ENCODE results near the gene ACTRT2.

ACTRT2 gene

GRCh38 chr1:2980849-2981248 is 40.4 kb upstream of the ACTRT2 start:
- H3K4me3 ChIP-seq (ENCODE audit: low read length): no peak overlapping the region
- no peak for DNase-seq (ENCODE audit: low read depth)
- TF ChIP-seq CTCF (conservative IDR thresholded peaks at IDR 0.05; ENCODE audit: low read depth, low read length): no peak

GRCh38 chr1:2981388-2981787 is 39.9 kb upstream of the ACTRT2 start:
- TF ChIP-seq CTCF (conservative IDR thresholded peaks at IDR 0.05; ENCODE audit: low read depth, low read length): no peak
- no peak for DNase-seq (ENCODE audit: low read depth)
- H3K4me3 ChIP-seq (ENCODE audit: low read length): no peak overlapping the region

DNA sequence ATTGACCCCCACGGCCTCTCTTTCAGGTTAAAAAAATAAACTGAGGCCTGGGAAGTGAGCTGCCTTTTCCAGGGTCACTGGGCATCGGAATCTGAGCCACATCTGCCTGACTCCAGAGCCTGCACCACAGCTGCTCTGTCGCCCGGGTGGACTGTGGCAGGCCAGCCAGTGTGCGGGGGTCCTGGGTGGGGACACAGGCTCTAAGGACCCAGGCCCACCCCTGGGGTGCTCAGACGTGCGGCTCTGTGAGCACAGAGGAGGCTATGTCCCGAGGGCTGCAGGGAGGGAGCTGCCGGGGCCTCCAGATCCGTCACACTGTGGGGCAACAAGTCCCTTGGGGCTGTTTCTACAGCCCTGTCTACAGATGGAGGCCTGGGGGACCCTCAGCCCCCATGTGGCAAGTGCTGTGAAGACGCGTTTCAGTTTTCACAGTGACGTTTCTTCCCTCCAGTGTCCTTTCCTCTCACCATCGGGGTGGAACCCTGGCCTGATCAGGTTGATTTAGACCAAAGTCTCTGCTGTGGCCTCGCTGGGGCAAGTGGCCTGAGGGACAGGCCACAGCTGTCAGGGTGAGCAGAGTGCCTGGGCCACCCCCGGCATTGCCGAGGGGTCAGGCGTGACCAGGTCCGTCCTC is 39.2 kb upstream of the ACTRT2 start:
- H3K4me3 ChIP-seq (ENCODE audit: low read length): no peak overlapping the region
- DNase-seq (ENCODE audit: low read depth): no peak
- no peak for TF ChIP-seq CTCF (conservative IDR thresholded peaks at IDR 0.05; ENCODE audit: low read depth, low read length)

DNA sequence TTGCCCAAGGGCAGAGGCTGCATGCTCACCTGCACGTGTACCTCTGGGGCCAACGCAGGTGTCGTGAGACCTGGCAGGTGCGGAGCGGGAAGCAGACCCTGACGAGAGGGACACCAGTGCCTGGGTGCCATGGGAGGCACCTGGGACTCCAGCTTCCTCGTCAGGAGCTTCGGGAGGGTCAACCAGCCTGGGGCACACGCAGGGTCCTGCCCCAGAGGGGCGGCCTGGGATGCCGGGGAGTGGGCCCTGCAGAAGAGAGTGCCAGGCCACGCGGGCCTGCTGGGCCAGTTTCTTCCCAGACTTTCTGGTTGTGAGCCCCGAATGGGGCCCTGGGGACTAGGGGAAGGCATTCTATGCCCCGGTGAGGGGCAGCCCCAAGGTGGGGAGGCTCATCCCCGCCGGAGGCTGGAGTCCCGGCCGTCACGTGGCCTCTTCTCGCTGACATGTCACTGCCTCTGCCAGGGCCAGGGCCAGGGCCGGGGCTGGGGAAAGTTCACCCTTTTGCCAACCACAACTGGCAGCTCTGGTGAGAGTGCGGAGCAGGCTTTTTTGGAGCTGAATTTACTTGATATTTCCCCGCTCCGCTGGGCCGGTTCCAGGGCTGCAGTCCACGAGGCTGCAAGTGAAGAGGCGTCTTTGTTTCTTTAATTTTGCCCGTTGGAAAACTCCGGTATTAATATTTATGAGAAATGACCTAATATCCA is 38.5 kb upstream of the ACTRT2 start:
- DNase-seq (ENCODE audit: low read depth): no peak
- no peak for TF ChIP-seq CTCF (conservative IDR thresholded peaks at IDR 0.05; ENCODE audit: low read depth, low read length)
- H3K4me3 ChIP-seq (ENCODE audit: low read length): no peak overlapping the region

GRCh38 chr1:2983319-2983705 is 38.0 kb upstream of the ACTRT2 start:
- no peak overlapping the region for H3K4me3 ChIP-seq (ENCODE audit: low read length)
- no peak for TF ChIP-seq CTCF (conservative IDR thresholded peaks at IDR 0.05; ENCODE audit: low read depth, low read length)
- no peak for DNase-seq (ENCODE audit: low read depth)

DNA sequence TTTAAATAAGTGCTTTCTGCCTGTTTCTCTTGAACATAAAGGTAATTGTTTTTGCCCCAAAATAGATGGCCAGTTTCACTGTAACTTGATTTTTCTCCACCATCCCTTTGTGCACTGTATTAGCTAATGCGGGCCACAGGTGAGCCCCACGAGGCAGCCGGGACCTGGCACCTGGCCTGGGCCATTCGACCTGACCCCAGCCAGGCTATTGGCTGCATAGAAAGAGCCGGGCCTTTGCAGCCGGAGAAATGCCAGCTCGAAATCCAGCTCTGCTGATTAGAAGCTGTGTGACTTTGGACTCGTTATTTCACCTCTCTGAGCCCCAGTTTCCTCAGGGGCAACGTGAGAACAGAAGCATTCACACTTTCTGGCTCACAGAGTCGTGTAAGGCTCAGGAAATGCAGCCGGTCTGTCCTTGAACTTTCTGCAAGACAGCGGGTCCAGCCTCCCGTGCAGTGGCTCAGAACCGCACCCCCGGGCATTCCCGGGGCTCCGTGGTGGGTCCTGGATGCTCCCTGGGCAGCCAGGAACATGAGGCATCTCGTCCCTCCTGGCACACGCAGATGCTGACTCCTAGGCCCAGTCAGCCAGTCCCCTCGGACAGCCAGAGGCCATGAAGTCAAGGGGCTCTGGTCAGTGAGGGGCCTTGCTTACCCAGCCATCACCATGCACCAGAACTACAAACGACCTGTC is 37.4 kb upstream of the ACTRT2 start:
- no peak overlapping the region for H3K4me3 ChIP-seq (ENCODE audit: low read length)
- TF ChIP-seq CTCF (conservative IDR thresholded peaks at IDR 0.05; ENCODE audit: low read depth, low read length): no peak
- DNase-seq (ENCODE audit: low read depth): no peak

Measured in retinal pigment epithelial cell (primary cell).